Measurements from ENCODE around the gene CMPK2. TPM values are rescaled to one million over a fixed set of nuclear protein-coding genes. Genes with fewer than 3 reads are reported as not detected.

The CMPK2 gene
- total RNA-seq, 4 donors from 2014 or later: 2.9 to 9.7 (median 8.0) TPM

DNA sequence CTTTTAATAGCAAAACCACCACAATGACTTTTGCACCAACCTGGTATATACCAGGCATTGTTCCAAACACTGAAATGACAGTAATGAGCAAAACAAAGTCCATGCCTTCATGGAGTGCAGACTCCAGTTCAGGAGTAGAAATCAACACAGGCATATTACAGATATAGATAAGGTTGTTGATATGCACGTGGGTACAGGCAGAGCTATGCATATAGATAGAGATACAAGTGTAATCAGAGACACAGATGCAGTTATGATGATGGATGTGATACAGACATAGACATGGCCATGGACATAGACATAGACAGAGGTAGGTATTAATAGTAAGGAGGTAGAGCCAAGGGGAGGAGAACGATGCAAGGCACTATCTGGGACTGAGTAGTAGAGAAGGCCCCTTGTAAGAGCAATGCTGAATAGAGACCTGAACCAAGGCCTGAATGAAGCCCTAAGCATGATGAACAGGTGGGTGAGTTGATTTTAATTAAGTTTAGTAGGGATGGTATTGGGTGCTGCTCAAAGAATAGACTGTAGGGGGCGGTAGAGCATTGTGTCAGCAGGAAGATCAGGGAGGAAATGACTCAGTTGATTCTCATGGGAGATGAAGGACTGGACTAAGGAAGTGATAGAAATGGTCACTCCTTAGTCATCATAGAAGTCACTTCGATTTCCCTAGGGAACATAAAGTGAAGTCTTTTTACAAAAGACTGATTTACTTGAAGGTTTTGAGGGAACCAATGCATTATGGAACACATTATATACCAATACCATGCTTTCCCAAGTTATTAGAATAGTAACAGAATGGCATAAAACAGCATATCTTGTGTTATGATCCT lies 39.4 kb downstream of the CMPK2 start:
- no peaks in the 10 kb centered on the region for H3K9me3 ChIP-seq
- no peaks in the 10 kb centered on the region for H3K27me3 ChIP-seq
- no peak overlapping the region for H3K4me3 ChIP-seq
- TF ChIP-seq POLR2A (IDR thresholded peaks at IDR 0.05): no peak
- TF ChIP-seq, protein P1, sequence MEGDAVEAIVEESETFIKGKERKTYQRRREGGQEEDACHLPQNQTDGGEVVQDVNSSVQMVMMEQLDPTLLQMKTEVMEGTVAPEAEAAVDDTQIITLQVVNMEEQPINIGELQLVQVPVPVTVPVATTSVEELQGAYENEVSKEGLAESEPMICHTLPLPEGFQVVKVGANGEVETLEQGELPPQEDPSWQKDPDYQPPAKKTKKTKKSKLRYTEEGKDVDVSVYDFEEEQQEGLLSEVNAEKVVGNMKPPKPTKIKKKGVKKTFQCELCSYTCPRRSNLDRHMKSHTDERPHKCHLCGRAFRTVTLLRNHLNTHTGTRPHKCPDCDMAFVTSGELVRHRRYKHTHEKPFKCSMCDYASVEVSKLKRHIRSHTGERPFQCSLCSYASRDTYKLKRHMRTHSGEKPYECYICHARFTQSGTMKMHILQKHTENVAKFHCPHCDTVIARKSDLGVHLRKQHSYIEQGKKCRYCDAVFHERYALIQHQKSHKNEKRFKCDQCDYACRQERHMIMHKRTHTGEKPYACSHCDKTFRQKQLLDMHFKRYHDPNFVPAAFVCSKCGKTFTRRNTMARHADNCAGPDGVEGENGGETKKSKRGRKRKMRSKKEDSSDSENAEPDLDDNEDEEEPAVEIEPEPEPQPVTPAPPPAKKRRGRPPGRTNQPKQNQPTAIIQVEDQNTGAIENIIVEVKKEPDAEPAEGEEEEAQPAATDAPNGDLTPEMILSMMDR (IDR thresholded peaks at IDR 0.05): peak in 1 of 4 experiments; percentile 19
- no peak overlapping the region for H3K27ac ChIP-seq
- no peaks in the 10 kb centered on the region for H3K4me1 ChIP-seq
- intact Hi-C loops (cut with DNase I; ENCODE audit: low total_unique reads): no loop called here
- no peak for DNase-seq
- H3K36me3 ChIP-seq: no peaks in the 10 kb centered on the region

DNA sequence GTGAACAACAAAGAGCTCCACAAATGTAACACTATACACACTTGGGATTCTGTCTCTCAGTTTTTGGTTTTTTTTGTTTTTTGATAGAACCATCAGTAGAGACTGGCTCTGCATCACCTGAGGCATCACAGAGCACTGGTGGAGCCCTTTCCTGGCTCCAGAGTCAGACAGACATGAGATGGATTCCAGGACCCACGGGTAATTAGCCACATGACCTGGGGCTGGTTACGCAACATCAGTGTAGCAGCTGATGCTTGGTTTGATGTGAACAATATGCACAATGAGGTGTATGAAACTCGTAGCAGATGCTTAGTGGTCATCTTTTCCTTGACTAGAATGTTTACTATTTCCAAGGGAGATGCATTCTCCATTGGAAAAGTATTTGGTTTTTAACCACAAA lies 40.7 kb downstream of the CMPK2 start:
- TF ChIP-seq, protein P1 (IDR thresholded peaks at IDR 0.05): no peak
- no peak for TF ChIP-seq POLR2A (IDR thresholded peaks at IDR 0.05)
- Histone ChIP-seq H3K36me3 (no peaks in the 10 kb centered on the region), H3K4me1 (no peaks in the 10 kb centered on the region), H3K27ac (no peak overlapping the region), H3K9me3 (no peaks in the 10 kb centered on the region), H3K27me3 (no peaks in the 10 kb centered on the region), H3K4me3 (no peak overlapping the region)
- DNase-seq: peak; percentile 48 to 65
- intact Hi-C loops (cut with DNase I; ENCODE audit: low total_unique reads): no loop called here

DNA sequence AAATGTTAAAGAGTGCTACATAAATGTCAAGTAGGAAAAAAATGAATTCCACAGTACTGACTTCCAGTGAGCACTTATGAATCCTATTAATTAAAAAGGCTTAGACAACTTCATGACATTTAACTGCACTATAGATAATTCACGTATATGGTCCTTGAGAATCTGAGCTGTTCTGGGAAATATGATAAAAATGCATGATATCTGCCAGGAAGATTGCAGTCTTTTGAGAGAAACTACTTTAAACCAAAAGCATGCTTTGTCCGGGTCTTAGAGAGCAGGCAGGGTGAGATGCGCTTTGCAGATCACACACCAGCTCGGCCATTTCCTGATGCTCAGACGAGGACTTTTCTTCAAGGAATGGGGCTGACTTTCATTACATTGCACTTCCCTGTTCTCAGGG lies 42.6 kb downstream of the CMPK2 start:
- Histone ChIP-seq H3K36me3 (no peaks in the 10 kb centered on the region), H3K9me3 (no peaks in the 10 kb centered on the region), H3K27me3 (no peaks in the 10 kb centered on the region), H3K4me1 (no peaks in the 10 kb centered on the region), H3K27ac (no peak overlapping the region), H3K4me3 (no peak overlapping the region)
- TF ChIP-seq, protein P1 (IDR thresholded peaks at IDR 0.05): no peak
- no peak for TF ChIP-seq POLR2A (IDR thresholded peaks at IDR 0.05)
- DNase-seq: no peak
- intact Hi-C loops (cut with DNase I; ENCODE audit: low total_unique reads): no loop called here

DNA sequence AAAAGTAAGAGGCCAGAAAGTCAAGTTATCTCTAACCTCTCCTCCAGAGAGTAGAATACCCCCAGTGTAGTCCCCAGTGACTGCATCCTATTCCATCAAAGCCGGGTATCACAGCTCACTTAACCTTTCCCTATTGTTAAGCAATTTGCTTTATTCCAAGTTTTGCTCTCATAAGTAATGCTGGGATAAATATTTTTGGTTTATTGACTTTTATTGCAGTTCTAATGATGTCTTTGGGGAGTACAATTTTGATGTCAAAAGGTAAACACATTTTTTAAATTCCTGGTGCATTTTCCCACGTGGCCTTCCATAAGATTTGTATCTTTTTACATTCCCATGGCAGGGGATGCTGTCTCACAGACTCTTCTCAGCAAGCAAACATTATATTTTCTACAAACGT lies 43.3 kb downstream of the CMPK2 start:
- Histone ChIP-seq H3K27ac (no peak overlapping the region), H3K27me3 (no peaks in the 10 kb centered on the region), H3K4me1 (no peaks in the 10 kb centered on the region), H3K4me3 (no peak overlapping the region), H3K9me3 (no peaks in the 10 kb centered on the region), H3K36me3 (no peaks in the 10 kb centered on the region)
- intact Hi-C loops (cut with DNase I; ENCODE audit: low total_unique reads): no loop called here
- DNase-seq: no peak
- TF ChIP-seq, protein P1 (IDR thresholded peaks at IDR 0.05): no peak
- no peak for TF ChIP-seq POLR2A (IDR thresholded peaks at IDR 0.05)

DNA sequence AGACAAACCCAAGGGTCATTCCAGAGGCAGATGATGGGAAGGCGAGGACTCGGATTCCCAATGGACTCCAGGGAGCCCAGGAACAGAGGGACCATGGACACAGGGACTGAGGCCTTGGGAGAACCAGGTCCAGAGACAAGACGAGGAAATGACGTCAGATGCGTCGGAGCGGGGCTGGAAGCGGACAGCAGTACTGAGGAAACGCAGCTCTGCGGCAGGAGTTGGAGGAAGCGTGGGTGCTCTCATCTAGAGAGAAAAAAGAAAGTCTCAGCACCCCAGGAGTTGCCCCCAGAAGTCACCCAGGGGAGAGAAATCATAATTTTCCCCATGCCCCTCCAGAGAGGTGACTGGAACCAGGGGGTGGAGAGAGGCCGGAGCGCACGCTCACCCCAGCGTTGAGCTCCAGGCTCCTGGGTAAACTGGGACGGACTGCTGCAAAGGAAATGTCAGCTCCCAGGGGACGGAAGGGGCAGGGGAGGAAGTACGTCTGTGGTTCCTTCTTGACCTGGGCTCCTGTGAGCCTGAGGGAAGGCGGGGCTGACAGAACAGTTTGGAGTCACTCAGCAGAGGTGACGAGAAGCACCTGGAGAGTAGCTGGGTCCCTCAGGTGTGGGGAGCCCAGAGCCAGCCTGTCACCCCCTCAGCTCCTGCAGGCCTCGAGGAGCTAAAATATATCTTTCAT lies 44.7 kb downstream of the CMPK2 start:
- H3K4me3 ChIP-seq: no peak overlapping the region
- no peak overlapping the region for H3K27ac ChIP-seq
- no peaks in the 10 kb centered on the region for H3K36me3 ChIP-seq
- H3K9me3 ChIP-seq: no peaks in the 10 kb centered on the region
- H3K27me3 ChIP-seq: no peaks in the 10 kb centered on the region
- H3K4me1 ChIP-seq: no peaks in the 10 kb centered on the region
- no peak for DNase-seq
- intact Hi-C loops (cut with DNase I; ENCODE audit: low total_unique reads): no loop called here
- TF ChIP-seq POLR2A (IDR thresholded peaks at IDR 0.05): no peak
- TF ChIP-seq, protein P1 (IDR thresholded peaks at IDR 0.05): no peak

Data from uterus (tissue), 4 donors.